Measurements from ENCODE around the gene PTGES3L. TPM values are rescaled to one million over a fixed set of nuclear protein-coding genes. Genes with fewer than 3 reads are reported as not detected.
"Not testable (repeated sequence)": the region's sequence is repeated elsewhere in the genome, so short reads cannot be mapped to it uniquely, and the experiment has no call there.

PTGES3L gene
- total RNA-seq, 1 donor from 2014 or later = not detected

DNA sequence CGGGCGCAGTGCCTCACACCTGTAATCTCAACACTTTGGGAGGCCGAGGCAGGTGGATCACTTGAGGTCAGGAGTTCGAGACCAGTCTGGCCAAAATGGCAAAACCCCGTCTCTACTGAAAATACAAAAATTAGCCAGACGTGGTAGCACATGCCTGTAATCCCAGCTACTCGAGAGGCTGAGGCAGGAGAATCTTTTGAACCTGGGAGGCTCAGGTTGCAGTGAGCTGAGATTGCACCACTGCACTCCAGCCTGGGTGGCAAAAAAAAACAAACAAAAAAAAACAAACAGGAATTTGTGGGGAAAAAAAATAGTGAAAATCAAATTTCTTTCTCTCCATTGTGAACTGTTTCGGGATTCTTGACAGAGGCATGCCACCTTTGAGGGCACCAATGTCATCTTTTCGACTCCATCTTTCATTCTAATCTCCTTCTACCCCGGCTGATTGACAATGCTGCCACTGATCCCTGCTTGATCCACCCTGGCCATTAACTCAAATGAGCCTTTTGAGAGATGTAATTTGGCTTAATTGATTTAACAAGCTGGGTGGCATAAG lies 60.3 kb downstream of the PTGES3L start:
- DNase-seq = not testable (repeated sequence)

DNA sequence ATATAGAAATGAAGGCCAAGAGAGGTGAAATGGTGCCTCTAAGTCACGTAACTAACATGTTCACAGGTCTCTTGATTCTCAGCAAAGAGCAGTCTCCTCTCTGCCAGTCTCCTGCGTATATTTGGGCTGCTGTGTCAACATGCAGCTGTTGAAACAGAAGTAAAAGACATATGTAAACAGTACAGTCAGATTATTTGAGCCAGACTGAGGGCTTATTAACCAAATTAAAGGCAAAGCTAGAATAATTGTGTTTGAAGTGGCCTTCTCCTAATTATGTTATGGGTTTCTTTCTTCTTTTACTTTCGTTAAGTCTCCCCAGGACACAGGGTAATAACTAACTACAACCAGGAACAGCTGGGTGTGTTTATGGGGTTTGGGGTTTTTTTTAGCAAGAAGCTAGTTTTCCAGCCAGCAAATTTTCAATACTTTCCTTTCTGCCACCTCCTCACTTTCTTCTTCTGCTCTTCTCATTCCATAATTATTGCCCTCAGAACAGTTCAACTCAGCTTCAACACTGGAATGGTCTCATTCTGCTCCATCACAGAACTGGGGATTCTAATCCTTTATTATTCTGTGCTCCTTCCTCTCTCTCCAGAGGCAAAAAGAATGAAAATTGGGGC lies 60.9 kb downstream of the PTGES3L start:
- DNase-seq = no peak

Other genes starting within 250 kb of the PTGES3L start
- 12.9 and 18.2 TPM in 2 replicates for gene EZH1, start 235.0 kb downstream of the PTGES3L start, total RNA-seq
- gene RAMP2, start 218.9 kb downstream of the PTGES3L start, total RNA-seq = 9.7 and 13.1 TPM in 2 replicates
- 46.5 and 53.4 TPM in 2 replicates for gene VPS25, start 206.6 kb downstream of the PTGES3L start, total RNA-seq
- gene WNK4, start 199.5 kb downstream of the PTGES3L start, total RNA-seq = 3.4 TPM in 2 replicates
- 52.5 and 75.7 TPM in 2 replicates for gene COA3, start 181.4 kb downstream of the PTGES3L start, total RNA-seq
- 0.34 TPM in 1 of 2 replicates, not detected in the other for gene CNTD1, start 181.2 kb downstream of the PTGES3L start, total RNA-seq
- 133 and 168 TPM in 2 replicates for gene BECN1, start 155.8 kb downstream of the PTGES3L start, total RNA-seq
- 77.6 and 128 TPM in 2 replicates for gene PSME3, start 146.7 kb downstream of the PTGES3L start, total RNA-seq
- 0.42 and 0.85 TPM in 2 replicates for gene AOC2, start 135.5 kb downstream of the PTGES3L start, total RNA-seq
- 0.17 and 0.51 TPM in 2 replicates for gene AOC3, start 128.9 kb downstream of the PTGES3L start, total RNA-seq
- gene G6PC1, start 79.3 kb downstream of the PTGES3L start, total RNA-seq = not detected in 2 replicates
- gene AARSD1, start 15.6 kb downstream of the PTGES3L start, total RNA-seq = 16.5 and 20.3 TPM in 2 replicates
- gene RUNDC1, start 485 bp upstream of the PTGES3L start, total RNA-seq = 10.1 and 14.1 TPM in 2 replicates
- gene RPL27, start 18.3 kb upstream of the PTGES3L start, total RNA-seq = 842 and 1,058 TPM in 2 replicates
- 15.9 and 19.4 TPM in 2 replicates for gene IFI35, start 26.7 kb upstream of the PTGES3L start, total RNA-seq
- 195 and 261 TPM in 2 replicates for gene VAT1, start 42.3 kb upstream of the PTGES3L start, total RNA-seq
- 0.14 and 0.17 TPM in 2 replicates for gene RND2, start 45.2 kb upstream of the PTGES3L start, total RNA-seq
- gene BRCA1, start 145.3 kb upstream of the PTGES3L start, total RNA-seq = 10.7 and 29.5 TPM in 2 replicates
- 123 and 137 TPM in 2 replicates for gene NBR1, start 191.1 kb upstream of the PTGES3L start, total RNA-seq
- 2.4 and 2.5 TPM in 2 replicates for gene TMEM106A, start 231.8 kb upstream of the PTGES3L start, total RNA-seq
- gene CCDC200, start 248.5 kb upstream of the PTGES3L start, total RNA-seq = 0.14 TPM in 1 of 2 replicates, not detected in the other

Measured in dermis blood vessel endothelial cell (primary cell).